Mesenteric fat pad (tissue), 1 donor: ENCODE measurements around the gene GUCY1A1. TPM values are rescaled to one million over a fixed set of nuclear protein-coding genes. Genes with fewer than 3 reads are reported as not detected.

Source experiments
- DNase-seq: peaks from one replicate; pipeline ENCODE4 v3.0.0-alpha.2; 2020; ENCODE audit warnings: low spot score
- total RNA-seq: library from RNA; stranded (reverse); fragmentation: NEBNext Ultra II Directional; extraction: Animal tissue kit (Norgen Biotek cat#: 25700); gene quantifications from one replicate; pipeline ENCODE4 v1.2.1, GENCODE V29; 2021
- donor health status: DM: yes; HTN: yes; CAD: no.

Gene GUCY1A1
- total RNA-seq, 1 donor from 2014 or later: 12.7 TPM

GRCh38 chr4:155690044-155690837 is 23.6 kb downstream of the GUCY1A1 start:
- no peak for DNase-seq

- no peak for DNase-seq
These were observed 25.7 kb downstream of the GUCY1A1 start for GRCh38 chr4:155692361-155692760.

- DNase-seq: no peak
These were observed 26.5 kb downstream of the GUCY1A1 start for GRCh38 chr4:155693015-155693663.

- no peak for DNase-seq
These were observed 27.6 kb downstream of the GUCY1A1 start for GRCh38 chr4:155694100-155694785.

GRCh38 chr4:155696226-155696625 is 29.6 kb downstream of the GUCY1A1 start:
- no peak for DNase-seq

GRCh38 chr4:155696726-155697125 is 30.1 kb downstream of the GUCY1A1 start:
- no peak for DNase-seq

- no peak for DNase-seq
These were observed 35.2 kb downstream of the GUCY1A1 start for GRCh38 chr4:155701827-155702226.

- no peak for DNase-seq
These were observed 37.0 kb downstream of the GUCY1A1 start for GRCh38 chr4:155703486-155704247.

GRCh38 chr4:155704841-155705404 is 38.3 kb downstream of the GUCY1A1 start:
- DNase-seq: no peak

GRCh38 chr4:155705664-155706063 is 39.0 kb downstream of the GUCY1A1 start:
- DNase-seq: no peak

- DNase-seq: no peak
These were observed 39.5 kb downstream of the GUCY1A1 start for GRCh38 chr4:155706147-155706546.

GRCh38 chr4:155707251-155707650 is 40.6 kb downstream of the GUCY1A1 start:
- no peak for DNase-seq

- DNase-seq: no peak
These were observed 42.1 kb downstream of the GUCY1A1 start for GRCh38 chr4:155708782-155709181.

GRCh38 chr4:155709918-155710317 is 43.3 kb downstream of the GUCY1A1 start:
- no peak for DNase-seq

- DNase-seq: no peak
These were observed 44.9 kb downstream of the GUCY1A1 start for GRCh38 chr4:155711556-155711955.

- no peak for DNase-seq
These were observed 46.2 kb downstream of the GUCY1A1 start for GRCh38 chr4:155712846-155713245.

- no peak for DNase-seq
These were observed 47.3 kb downstream of the GUCY1A1 start for GRCh38 chr4:155713911-155714310.

- no peak for DNase-seq
These were observed 55.7 kb downstream of the GUCY1A1 start for GRCh38 chr4:155722336-155722735.

- DNase-seq: no peak
These were observed 56.3 kb downstream of the GUCY1A1 start for GRCh38 chr4:155722816-155723499.

- DNase-seq: no peak
These were observed 58.1 kb downstream of the GUCY1A1 start for GRCh38 chr4:155724731-155725130.
